Transverse colon (tissue), 4 donors: ENCODE data around the gene RMI1. TPM values are rescaled to one million over a fixed set of nuclear protein-coding genes. Genes with fewer than 3 reads are reported as not detected.

Source experiments
- DNase-seq: peaks from one replicate; pipeline ENCODE4 v3.0.0-alpha.2; 2019
- H3K27ac ChIP-seq, 4 donors: fragments of 200-600 bp; sonication (generic); 2 replicates each; pipeline ENCODE4 v1.5.1; 2016 to 2018; ENCODE audit warnings: inconsistent platforms in 4 of 4
- H3K27me3 ChIP-seq: fragments of 200-600 bp; sonication (generic); 2 replicates; pipeline ENCODE4 v1.5.1; 2017; ENCODE audit warnings: inconsistent platforms
- H3K36me3 ChIP-seq, 4 donors: fragments of 200-600 bp; sonication (generic); 2 replicates each; pipeline ENCODE4 v1.5.1; 2017 to 2019; ENCODE audit warnings: inconsistent platforms in 4 of 4
- H3K4me1 ChIP-seq, 4 donors: fragments of 200-600 bp; sonication (generic); 2 replicates each; pipeline ENCODE4 v1.5.1; 2017 to 2020; ENCODE audit warnings: inconsistent platforms in 4 of 4
- H3K4me3 ChIP-seq, 4 donors: fragments of 200-600 bp; sonication (generic); 1 replicate in 1 of 4; 2 replicates in 3 of 4; pipeline versions ENCODE4 v1.5.1 to v1.6.1; 2017 to 2019; ENCODE audit warnings: inconsistent platforms in 4 of 4
- H3K9me3 ChIP-seq, 2 donors: fragments of 200-600 bp; sonication (generic); 2 replicates each; pipeline ENCODE4 v1.5.1; 2017 to 2019; ENCODE audit warnings: inconsistent platforms in 2 of 2
- EP300 ChIP-seq: sonication (generic); formaldehyde crosslinking; IDR thresholded peaks from one replicate; pipeline ENCODE4 v1.6.1; 2017; ENCODE audit warnings: antibody characterized with exemption, low read depth
- POLR2A ChIP-seq: fragments of 450-650 bp; IDR thresholded peaks from one replicate; pipeline ENCODE4 v1.6.1; 2016; ENCODE audit warnings: antibody characterized with exemption, mild to moderate bottlenecking, moderate library complexity
- POLR2AphosphoS5 ChIP-seq, 3 donors: sonication (generic); formaldehyde crosslinking; IDR thresholded peaks; one replicate each; pipeline ENCODE4 v1.6.1; 2016; ENCODE audit warnings: antibody characterized with exemption in 3 of 3
- WGBS, 2 donors: methylation state at CpG; one replicate each; pipeline ENCODE4 v1.1.5; 2018; ENCODE audit warnings: low coverage in 1 of 2; 5-methylcytosine and 5-hydroxymethylcytosine counted together
- in situ Hi-C, 4 donors: fragments of 200-750 bp; cut with MboI; loops; one replicate each; pipeline versions ENCODE4 v1.15.0 to v1.15.1; 2017; ENCODE audit warnings: low sequenced_read_pairs in 3 of 4, low pct_ligation_motif_present in 1 of 4, low pct_unique_long_range_greater_than_20kb in 1 of 4
- intact Hi-C: fragments of 100-400 bp; cut with DNase I; formaldehyde crosslinking; loops from one replicate; pipeline ENCODE4 v1.15.1; 2023; ENCODE audit warnings: low total_unique reads
- total RNA-seq, 4 donors: library from RNA; depleted of rRNA; stranded (reverse); fragments of >200 nt; gene quantifications; one replicate each; pipeline ENCODE4 v1.1.0, GENCODE V29; 2016
- TF ChIP-seq, protein P1 (sequence below), 5 experiments: fragments of 200-600 bp in 3 of 5; fragments of 450-650 bp in 2 of 5; sonication (generic) in 3 of 5; IDR thresholded peaks; 1 replicate in 2 of 5; 2 replicates in 3 of 5; pipeline ENCODE4 v1.5.1; 2016 to 2017; ENCODE audit warnings: antibody characterized with exemption in 5 of 5, inconsistent platforms in 3 of 5, mild to moderate bottlenecking in 2 of 5, moderate library complexity in 1 of 5

The RMI1 gene
- total RNA-seq, 4 donors from 2014 or later: 1.8 to 13.1 (median 9.1) TPM

DNA sequence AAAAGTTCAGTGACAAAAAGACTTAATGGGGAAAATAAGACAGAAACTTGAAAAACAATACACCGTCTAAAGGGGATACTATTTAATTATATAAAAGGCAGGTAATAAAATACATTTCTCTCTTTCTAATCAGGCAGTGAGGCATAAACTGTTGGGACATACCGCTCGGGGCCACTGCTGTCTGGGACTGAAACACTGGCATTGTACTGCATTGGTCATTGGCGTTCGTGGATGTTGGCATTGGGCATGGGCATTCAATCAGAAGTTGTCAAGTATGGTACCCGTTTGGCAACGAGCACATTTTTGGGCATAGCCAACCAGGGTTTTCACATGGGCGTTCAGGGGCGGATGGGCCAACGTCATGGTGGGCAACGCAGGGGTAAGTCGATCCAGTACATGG is 5.3 kb upstream of the RMI1 start:
- Histone ChIP-seq H3K27ac (no peak overlapping the region), H3K4me1 (peaks cover 6 to 51% (median 18%) of the 10 kb centered on the region in 4 donors), H3K27me3 (no peaks in the 10 kb centered on the region), H3K36me3 (peaks cover 3 to 75% (median 37%) of the 10 kb centered on the region in 4 donors), H3K4me3 (no peak overlapping the region), H3K9me3 (no peaks in the 10 kb centered on the region)
- 88 to 100% methylated on average over 1 to 12 of the region's 12 CpGs for WGBS, 2 donors
- TF ChIP-seq, protein P1, sequence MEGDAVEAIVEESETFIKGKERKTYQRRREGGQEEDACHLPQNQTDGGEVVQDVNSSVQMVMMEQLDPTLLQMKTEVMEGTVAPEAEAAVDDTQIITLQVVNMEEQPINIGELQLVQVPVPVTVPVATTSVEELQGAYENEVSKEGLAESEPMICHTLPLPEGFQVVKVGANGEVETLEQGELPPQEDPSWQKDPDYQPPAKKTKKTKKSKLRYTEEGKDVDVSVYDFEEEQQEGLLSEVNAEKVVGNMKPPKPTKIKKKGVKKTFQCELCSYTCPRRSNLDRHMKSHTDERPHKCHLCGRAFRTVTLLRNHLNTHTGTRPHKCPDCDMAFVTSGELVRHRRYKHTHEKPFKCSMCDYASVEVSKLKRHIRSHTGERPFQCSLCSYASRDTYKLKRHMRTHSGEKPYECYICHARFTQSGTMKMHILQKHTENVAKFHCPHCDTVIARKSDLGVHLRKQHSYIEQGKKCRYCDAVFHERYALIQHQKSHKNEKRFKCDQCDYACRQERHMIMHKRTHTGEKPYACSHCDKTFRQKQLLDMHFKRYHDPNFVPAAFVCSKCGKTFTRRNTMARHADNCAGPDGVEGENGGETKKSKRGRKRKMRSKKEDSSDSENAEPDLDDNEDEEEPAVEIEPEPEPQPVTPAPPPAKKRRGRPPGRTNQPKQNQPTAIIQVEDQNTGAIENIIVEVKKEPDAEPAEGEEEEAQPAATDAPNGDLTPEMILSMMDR (IDR thresholded peaks at IDR 0.05): no peak
- no peak for TF ChIP-seq POLR2A
- no peak for TF ChIP-seq EP300
- no peak for TF ChIP-seq POLR2AphosphoS5 (IDR thresholded peaks at IDR 0.05)
- intact Hi-C loops (no loop called here), in situ Hi-C loops (no loop called here)
- DNase-seq: no peak

DNA sequence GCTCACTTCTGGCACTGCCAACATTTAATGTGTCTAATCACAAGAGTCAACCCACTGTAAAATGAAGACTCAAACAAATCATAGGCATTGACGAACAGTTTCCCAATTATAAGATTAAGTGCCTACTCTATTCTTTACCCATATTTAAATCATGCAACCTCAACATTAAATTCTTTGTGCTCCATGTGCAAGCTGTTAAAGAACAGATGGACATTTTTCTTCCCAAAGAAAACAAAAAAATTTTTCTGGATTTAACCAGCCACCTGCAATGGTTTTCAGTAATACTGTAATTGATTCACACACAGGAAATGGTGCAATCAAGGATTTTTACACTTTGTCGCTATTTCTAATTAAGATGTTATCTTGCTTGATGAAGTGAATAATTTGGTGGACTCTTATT is 4.2 kb upstream of the RMI1 start:
- 73 to 74% methylated on average over 2 of the region's 2 CpGs for WGBS, 2 donors
- TF ChIP-seq POLR2A (no peak), POLR2AphosphoS5 (IDR thresholded peaks at IDR 0.05) (no peak), EP300 (no peak)
- TF ChIP-seq, protein P1 (IDR thresholded peaks at IDR 0.05): no peak
- H3K36me3 ChIP-seq: peaks cover 3 to 64% (median 32%) of the 10 kb centered on the region in 4 donors
- no peak overlapping the region for H3K4me3 ChIP-seq
- no peak overlapping the region for H3K27ac ChIP-seq
- H3K9me3 ChIP-seq: no peaks in the 10 kb centered on the region
- intact Hi-C loops: no loop called here
- no peak for DNase-seq
- peaks cover 6 to 51% (median 19%) of the 10 kb centered on the region in 4 donors for H3K4me1 ChIP-seq
- in situ Hi-C loops: no loop called here
- no peaks in the 10 kb centered on the region for H3K27me3 ChIP-seq

DNA sequence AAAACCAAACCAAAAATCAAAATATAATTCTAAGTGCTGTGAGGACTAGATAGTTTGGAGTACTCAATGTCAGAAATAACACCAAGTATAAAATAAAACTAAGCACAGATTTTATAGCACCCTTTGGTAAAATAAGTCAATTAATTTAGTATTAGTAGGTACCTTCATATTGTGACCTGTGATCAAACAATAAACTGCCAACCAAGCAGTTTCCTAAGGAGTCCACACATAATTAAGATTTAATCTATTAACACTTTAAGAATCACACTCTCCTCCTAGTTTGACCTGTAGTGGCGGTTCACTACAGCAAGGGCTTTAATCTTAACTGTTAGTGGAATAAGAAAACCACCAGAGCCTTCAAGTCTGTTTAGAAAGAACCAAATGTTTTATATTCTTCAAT is 3.4 kb upstream of the RMI1 start:
- WGBS, 2 donors: 63 to 67% methylated on average over 1 of the region's 1 CpG
- H3K9me3 ChIP-seq: no peaks in the 10 kb centered on the region
- no peak overlapping the region for H3K27ac ChIP-seq
- no peaks in the 10 kb centered on the region for H3K27me3 ChIP-seq
- H3K36me3 ChIP-seq: peaks cover 3 to 56% (median 28%) of the 10 kb centered on the region in 4 donors
- H3K4me3 ChIP-seq: peak overlapping the region in 1 of 4 donors; percentile 85
- no peak for DNase-seq
- in situ Hi-C loops: no loop called here
- TF ChIP-seq POLR2AphosphoS5 (IDR thresholded peaks at IDR 0.05) (no peak), POLR2A (no peak), EP300 (no peak)
- TF ChIP-seq, protein P1 (IDR thresholded peaks at IDR 0.05): no peak
- intact Hi-C loops: no loop called here
- peaks cover 6 to 59% (median 26%) of the 10 kb centered on the region in 4 donors for H3K4me1 ChIP-seq

DNA sequence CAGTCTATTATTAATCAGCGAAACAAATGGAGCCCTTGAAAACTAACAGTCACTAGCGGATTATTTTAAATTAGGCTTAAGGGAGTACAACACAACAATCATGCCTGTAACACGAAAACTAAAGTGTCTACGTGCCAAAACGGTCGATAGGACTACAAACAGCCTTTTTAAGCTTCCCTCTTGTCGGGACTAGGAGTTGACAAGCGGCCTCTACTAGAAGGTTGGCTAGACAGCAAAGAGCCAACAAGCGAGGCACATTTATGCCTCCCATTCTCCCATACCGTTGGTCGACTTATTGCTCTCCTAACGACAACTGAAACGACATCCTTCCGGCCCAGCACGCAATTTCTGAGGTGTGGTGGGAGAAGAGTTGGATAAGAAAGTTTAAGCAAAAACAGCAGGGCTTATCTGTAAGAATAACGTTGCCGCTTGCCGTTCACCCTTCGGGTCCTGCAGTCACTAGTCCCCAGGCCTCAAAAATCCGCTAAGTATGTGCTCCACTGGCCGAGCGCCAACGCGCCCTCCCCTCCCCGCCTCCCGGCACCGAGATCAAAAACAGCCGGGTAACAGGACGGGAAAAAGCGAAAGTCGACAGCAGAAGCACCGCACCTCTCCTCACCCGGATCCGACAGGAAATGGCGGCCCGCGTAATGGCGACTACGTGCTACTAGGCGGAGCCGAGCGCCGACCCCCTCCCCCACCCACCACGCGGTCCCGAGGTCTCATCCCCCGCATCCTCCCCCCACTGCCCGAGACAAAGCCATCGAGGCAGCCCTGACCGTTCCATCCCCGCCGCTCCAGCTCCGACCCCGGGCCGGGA is 1.4 kb upstream of the RMI1 start:
- Histone ChIP-seq H3K36me3 (peaks cover 0 to 36% (median 16%) of the 10 kb centered on the region in 4 donors), H3K4me1 (peaks cover 6 to 52% (median 27%) of the 10 kb centered on the region in 4 donors), H3K4me3 (peak overlapping the region; percentile 70 to 96 (median 85)), H3K9me3 (no peaks in the 10 kb centered on the region), H3K27ac (peak overlapping the region; percentile 97 to 99 (median 98)), H3K27me3 (no peaks in the 10 kb centered on the region)
- WGBS, 2 donors: 0 to 1% methylated on average over 11 to 46 of the region's 55 CpGs
- intact Hi-C loops: no loop called here
- in situ Hi-C loops: no loop called here
- TF ChIP-seq POLR2AphosphoS5 (IDR thresholded peaks at IDR 0.05): peak in 2 of 3 donors; percentile 22 to 46
- TF ChIP-seq POLR2A: no peak
- peak; percentile 87 for DNase-seq
